KOPT-K1 (cell line): Measurements from ENCODE around the gene RPL39L.

ENCODE experiments used
- H3K27ac ChIP-seq: fragments of 200-600 bp; sonication (generic); 2 replicates; pipeline ENCODE4 v1.5.1; 2016; ENCODE audit warnings: antibody characterized with exemption, mild to moderate bottlenecking, low read depth, low read length; ENCODE audit not compliant: poor library complexity, severe bottlenecking
- H3K36me3 ChIP-seq: fragments of 200-600 bp; sonication (generic); 2 replicates; pipeline ENCODE4 v1.5.1; 2017; ENCODE audit warnings: antibody characterized with exemption, mild to moderate bottlenecking, low read length, moderate library complexity; ENCODE audit not compliant: insufficient read depth
- H3K9me3 ChIP-seq: fragments of 200-600 bp; sonication (generic); 2 replicates; pipeline ENCODE4 v1.5.1; 2017; ENCODE audit warnings: antibody characterized with exemption, low read length, mild to moderate bottlenecking; ENCODE audit not compliant: insufficient read depth, poor library complexity, severe bottlenecking

Gene RPL39L

DNA sequence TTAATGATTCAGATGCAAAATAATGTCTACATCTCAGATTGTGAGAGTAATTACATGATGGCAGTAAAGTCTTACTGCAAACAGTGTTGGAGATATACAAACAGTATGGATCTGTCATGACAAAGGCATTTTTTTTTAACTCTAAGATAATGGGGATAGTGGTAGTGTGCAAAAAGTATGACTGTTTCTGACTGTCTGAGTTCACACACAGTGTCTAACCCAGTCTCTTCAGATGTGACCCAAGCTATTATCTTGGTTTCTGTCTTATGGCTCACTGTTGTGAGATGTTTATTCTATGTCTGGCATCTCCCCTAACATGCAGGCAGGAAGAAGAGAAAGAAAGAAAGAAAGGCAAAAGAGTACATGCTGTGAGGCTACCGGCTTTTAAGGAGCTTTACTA, 17.0 kb downstream of the RPL39L start:
- Histone ChIP-seq H3K36me3 (peaks cover 31% of the 10 kb centered on the region), H3K27ac (no peak overlapping the region), H3K9me3 (peaks cover 8% of the 10 kb centered on the region)

DNA sequence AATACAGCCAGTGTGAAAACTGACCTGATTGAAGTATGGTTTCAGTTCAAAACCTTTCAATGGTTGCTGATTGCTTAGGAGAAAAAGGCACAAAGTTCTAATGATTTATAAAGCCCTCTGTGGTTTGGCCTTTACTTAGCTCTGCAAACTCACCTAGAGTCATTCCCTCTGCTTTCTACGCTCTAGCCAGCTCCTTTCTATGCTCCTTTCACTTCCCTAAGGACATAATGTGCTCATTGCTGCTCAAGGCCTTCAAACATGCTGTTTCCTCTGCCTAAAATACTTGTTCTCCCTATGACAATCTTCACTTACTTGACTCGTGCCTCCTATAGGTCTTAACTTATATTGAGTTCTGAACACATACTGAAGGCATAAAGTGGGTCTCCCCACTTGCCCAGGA, 19.0 kb downstream of the RPL39L start:
- peaks cover 24% of the 10 kb centered on the region for H3K36me3 ChIP-seq
- no peaks in the 10 kb centered on the region for H3K9me3 ChIP-seq
- no peak overlapping the region for H3K27ac ChIP-seq

DNA sequence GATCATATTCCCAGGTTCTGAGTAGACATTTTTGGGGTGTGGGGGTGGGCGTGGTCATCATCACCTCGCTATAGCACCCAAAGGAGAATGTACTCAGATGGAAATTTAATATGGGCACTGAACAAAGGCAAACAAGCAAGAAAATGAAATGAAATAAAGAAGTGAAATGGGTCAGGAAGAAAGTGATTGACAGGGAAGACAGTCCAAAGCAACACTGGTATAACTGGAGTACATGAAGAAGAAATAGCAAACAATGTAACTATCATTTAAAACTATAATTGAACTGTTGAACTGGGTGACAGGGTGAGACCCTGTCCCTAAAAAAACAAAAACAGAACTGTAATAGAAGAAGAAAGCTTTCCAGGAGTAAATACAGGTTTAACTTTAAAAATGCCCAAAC, 24.8 kb downstream of the RPL39L start:
- Histone ChIP-seq H3K9me3 (no peaks in the 10 kb centered on the region), H3K36me3 (peaks cover 2% of the 10 kb centered on the region; the same call in 1 of the 2 replicates), H3K27ac (no peak overlapping the region)

DNA sequence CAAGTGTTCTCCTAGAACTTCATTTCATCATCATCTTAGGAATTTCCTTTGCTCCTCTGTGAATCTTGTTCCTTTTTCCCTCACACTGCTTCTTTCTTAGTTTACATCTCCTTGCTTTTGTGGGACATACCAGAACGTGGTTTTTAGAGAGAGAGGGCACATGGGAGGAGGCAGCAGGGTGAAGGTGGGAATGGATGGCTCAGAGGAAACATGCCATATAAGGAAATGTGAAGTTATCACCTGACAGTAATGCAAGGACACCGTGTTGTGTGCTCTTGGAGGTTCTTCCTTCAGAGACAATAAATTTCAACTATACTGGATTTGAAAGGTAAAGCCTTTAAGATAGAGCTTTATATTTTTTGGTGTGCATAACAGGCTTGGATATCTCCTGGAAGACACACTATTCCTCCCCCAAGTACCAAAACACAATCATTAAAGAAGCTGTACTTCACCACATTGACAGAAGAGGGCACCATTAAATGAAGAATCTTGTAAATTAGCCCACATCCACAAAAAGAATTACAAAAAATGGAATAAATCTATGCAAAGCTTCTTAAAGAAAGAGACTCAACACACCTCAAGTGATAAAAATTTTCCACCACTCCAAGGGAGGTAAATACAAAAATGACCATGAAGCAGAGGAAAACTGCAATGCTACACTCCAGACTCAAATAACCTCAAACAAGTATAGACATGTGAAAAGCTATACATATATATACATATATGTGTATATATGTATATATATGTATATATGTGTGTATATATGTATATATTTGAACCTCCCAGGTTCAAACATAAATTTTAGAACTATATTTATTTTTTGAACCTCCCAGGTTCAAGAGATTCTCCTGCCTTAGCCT, 26.1 kb downstream of the RPL39L start:
- H3K27ac ChIP-seq, result peak overlapping the region; percentile 2
- no peaks in the 10 kb centered on the region for H3K36me3 ChIP-seq
- no peaks in the 10 kb centered on the region for H3K9me3 ChIP-seq

DNA sequence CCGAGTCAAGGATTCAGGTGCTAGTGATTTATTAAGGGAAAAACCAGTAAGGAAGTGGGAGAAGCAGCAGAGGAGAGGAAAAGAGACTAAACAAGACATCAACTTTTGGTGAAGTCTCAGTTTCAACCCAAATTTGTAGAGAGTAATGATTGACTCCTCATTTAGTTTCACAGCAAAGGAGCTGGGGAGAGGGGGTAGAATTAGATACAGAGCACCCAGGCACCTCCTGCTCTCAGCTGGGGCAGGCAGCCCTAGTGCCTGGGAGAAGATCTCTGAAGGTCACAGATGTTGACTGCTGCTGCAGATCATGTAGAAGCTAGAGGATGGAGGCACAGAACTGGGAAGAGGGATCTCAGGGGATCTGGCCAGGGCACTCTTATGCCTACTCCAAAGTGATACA, 29.1 kb downstream of the RPL39L start:
- H3K27ac ChIP-seq, result no peak overlapping the region
- no peaks in the 10 kb centered on the region for H3K36me3 ChIP-seq
- no peaks in the 10 kb centered on the region for H3K9me3 ChIP-seq

DNA sequence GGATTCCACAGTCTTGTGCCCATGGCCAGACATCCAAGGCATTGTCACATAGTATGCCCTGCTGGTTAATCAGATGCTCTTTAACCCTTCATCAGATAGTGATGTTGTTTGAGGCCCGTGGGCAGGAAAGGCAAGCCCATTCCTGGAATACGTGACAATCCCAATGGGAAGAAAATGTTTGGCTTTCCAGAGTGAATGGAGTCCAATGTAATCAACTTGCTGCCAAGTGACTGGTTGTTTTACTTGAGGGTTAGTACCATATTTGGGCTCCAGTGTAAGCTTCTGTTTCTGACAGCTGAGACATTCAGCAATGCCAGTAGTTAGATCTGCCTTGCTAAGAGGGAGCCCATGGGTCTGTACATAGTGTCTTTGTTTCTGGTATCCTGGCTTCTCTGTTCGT, 31.3 kb downstream of the RPL39L start:
- Histone ChIP-seq H3K27ac (no peak overlapping the region), H3K9me3 (no peaks in the 10 kb centered on the region), H3K36me3 (no peaks in the 10 kb centered on the region)

DNA sequence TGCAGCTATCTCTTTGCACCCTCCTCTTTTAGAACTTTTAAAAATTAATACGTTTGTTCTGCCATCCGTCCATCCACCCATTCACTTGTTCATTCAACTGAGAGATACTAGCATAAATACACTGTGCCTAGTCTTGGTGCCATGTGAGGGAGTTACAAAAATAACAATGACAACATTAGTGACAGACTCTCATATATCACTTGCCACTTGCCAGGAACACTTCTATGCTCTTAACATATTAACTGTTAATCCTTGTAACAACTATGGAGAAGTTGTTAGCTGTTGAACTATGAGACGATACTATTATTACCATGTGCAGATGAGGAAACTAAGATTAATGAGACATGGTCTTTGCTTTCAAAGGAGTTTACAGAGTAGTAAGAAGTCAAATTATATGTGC, 33.6 kb downstream of the RPL39L start:
- no peaks in the 10 kb centered on the region for H3K36me3 ChIP-seq
- H3K27ac ChIP-seq, result no peak overlapping the region
- no peaks in the 10 kb centered on the region for H3K9me3 ChIP-seq

DNA sequence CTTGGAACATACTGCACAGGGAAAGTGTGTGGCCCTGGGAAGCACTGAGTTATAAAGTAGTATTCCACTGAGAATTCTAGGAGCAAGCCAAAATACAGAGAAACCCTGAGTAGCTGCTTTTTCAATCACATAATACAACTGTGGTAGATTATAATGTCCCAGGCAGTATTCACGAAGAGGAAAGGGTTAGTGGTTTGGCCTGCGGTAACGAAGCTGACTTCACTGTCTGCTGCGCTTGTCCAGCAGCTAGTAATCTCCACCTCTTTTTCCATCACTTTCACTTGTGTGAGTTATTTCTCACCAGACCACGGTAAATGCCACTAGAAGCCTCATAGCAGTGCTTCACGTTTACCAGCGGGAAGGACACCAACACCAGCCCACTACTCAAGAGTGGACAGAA, 34.4 kb downstream of the RPL39L start:
- no peaks in the 10 kb centered on the region for H3K36me3 ChIP-seq
- H3K27ac ChIP-seq, result no peak overlapping the region
- no peaks in the 10 kb centered on the region for H3K9me3 ChIP-seq

DNA sequence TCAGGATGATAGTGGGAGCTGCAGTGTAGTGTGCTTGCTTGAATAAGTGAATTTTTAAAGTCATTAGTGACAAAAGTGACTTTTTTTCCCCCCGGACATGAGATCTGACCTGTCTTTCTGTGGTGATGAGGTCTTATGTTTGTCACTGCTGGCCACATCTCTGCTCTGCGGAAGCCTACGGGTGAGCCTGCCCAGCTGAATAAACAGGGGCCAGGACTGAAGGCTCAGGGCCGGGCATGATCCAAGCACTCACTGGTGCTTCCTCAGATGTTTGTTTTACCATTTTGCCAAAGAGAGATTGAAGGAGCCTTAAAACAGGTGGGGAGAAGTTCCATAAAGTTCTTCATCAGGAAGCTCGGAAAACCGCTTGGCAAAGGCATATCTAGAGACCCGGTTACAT, 35.0 kb downstream of the RPL39L start:
- Histone ChIP-seq H3K27ac (no peak overlapping the region), H3K9me3 (no peaks in the 10 kb centered on the region), H3K36me3 (no peaks in the 10 kb centered on the region)

DNA sequence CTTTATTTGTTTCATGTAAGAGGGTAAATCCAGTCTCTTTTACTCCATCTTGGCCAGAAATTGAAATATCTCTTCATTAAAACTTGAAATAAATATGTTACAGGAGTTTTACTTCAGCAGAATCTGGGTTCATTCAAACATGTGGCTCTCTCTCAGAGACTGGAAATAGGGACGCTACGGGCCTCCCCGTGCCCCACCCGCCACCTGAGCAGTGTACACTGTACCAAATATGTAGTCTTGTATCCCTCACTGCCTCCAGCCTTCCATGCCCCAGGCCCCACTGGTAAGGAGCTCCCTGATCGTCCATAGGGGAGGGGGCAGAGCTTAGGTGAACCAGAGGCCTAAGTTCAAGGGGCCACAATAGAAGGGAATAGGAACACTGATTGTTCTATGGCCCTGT, 36.0 kb downstream of the RPL39L start:
- no peaks in the 10 kb centered on the region for H3K9me3 ChIP-seq
- peak overlapping the region; percentile 6 for H3K27ac ChIP-seq
- no peaks in the 10 kb centered on the region for H3K36me3 ChIP-seq

DNA sequence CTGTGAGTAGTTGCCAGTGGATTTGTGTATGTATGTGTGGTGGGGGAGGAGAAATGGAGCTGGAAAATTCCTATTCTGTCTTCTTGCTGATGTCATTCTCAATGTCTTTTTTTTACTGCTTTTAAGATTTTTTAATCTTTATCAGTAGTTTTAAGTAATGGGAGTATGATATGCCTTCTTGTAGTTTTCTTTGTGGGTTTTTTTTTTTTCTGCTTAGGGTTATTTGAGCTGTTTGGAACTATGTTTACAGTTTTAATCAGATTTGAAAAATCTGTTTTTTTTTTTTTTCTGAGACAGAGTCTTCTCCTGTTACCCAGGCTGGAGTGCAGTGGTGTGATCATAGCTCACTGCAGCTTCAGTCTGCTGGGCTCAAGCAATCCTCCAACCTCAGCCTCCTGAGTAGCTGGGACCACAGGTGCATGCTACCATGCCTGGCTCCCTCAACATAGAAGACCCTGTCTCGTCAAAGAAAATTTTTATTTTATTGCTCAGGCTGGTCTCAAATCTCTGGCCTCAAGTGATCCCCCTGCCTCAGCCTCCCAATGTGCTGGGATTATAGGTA, 37.1 kb downstream of the RPL39L start:
- peaks cover 3% of the 10 kb centered on the region for H3K9me3 ChIP-seq
- H3K27ac ChIP-seq, result peak overlapping the region; percentile 48
- no peaks in the 10 kb centered on the region for H3K36me3 ChIP-seq

DNA sequence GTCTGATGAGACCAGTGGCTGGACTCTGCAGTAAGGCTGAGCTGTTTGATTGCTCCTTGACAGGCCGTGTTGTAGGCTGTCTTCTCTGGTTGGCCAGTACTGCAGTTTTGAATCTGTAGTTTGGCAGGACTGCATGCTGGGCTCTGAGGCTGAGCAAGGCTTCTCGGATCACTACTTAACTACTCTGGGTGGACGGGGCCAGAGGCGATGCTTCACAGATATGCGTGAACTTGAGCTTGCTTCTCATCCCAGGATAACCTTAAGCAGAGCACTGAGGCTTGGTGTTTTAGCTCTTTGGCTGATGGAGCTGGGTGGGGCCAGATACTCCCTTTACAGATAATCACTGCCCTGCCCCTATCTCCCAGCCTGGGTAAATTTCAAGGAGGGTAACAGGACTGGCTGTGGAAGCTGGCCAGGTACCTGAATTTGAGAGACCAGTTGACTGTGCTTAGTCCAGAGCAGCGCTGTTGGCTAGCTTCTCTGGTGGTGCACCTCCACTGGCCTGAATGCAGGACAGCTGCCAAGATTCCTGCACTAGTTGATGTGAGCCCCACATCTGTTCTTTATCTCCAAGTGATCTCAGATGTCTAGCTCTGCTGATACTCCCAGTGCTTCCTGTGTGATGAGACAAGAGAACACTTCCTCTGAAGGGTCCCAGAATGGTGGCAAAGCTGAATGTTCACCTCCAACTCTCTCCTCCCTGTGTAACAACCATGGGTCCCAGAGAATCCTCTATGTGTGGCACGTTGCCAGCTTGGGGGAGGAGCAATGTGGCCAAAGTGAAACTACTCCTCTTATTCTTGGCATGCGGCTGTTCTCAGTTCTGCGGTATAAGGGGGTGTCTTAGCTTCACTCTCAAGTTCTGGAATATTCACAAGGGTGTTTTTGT, 37.9 kb downstream of the RPL39L start:
- no peaks in the 10 kb centered on the region for H3K36me3 ChIP-seq
- H3K27ac ChIP-seq, result peak overlapping the region; percentile 48
- peaks cover 9% of the 10 kb centered on the region for H3K9me3 ChIP-seq

DNA sequence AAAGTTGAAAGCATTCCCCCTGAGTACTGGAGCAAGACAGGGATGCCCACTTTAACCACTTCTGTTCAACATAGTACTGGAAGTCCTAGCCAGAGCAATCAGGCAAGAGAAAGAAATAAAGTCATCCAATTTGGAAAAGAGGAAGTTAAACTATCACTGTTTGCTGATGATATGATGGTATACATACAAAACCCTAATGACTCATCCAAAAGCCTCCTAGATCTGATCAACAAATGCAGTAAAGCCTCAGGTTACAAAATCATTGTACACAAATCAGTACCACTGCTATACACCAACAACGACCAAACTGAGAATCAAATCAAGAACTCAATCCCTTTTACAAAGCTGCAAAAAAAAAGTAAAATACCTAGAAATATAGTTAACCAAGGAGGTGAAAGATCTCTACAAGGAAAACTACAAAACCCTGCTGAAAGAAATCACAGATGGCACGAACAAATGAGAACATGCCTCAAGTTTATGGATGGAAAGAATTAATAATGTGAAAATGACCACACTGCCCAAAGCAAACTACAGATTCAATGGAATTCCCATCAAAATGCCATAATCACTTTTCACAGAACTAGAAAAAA, 40.3 kb downstream of the RPL39L start:
- Histone ChIP-seq H3K27ac (no peak overlapping the region), H3K9me3 (peaks cover 27% of the 10 kb centered on the region), H3K36me3 (no peaks in the 10 kb centered on the region)

DNA sequence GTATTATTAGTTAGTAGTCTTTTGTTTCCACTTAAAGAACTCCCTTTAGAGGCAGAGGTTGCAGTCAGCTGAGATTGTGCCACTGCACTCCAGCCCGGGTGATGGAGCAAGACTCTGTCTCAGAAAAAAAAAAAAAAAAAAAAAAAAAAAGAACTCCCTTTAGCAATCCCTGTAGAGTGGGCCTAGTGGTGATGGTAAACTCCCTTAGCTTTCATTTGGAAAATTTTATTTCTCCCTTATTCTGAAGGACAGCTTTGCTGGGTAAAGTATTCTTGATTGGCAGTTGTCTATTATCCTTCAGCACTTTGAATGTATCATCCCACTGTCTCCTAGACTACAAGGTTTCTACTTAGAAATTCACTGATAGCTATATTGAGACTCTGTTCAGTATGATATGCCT, 46.0 kb downstream of the RPL39L start:
- Histone ChIP-seq H3K27ac (no peak overlapping the region), H3K36me3 (no peaks in the 10 kb centered on the region), H3K9me3 (peaks cover 45% of the 10 kb centered on the region)

DNA sequence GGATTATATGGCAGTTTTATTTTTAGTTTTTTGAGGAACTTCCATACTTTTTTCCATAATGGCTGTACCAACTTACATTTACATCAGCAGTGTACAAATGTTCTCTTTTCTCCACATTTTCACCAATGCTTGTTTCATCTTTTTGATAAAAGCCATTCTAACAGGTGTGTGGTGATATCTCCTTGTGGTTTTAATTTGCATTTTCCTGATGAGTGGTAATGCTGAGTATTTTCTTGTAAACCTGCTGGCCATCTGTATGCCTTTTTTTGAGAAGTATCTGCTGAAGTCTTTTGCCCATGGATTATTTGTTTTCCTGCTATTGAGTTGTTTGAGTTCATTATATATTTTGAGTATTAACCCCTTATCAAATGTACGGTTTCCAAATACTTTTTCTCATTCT, 50.6 kb downstream of the RPL39L start:
- H3K9me3 ChIP-seq, result peaks cover 40% of the 10 kb centered on the region
- H3K27ac ChIP-seq, result peak overlapping the region; percentile 24

More for the DNA sequence above, 50.6 kb downstream of the RPL39L start:
- no peaks in the 10 kb centered on the region for H3K36me3 ChIP-seq
